Mesenchymal stem cell (in vitro differentiated cells and primary cell): Measurements from ENCODE around the gene RIN3.

ENCODE experiments used
- DNase-seq: peaks from one replicate; pipeline ENCODE4 v3.0.0-alpha.2; 2013
- H2AFZ ChIP-seq: one replicate; pipeline ENCODE4 v1.6.1; 2013; ENCODE audit warnings: low read depth, mild to moderate bottlenecking, control low read depth, inconsistent platforms, low read length, moderate library complexity
- H2AK5ac ChIP-seq: 2 replicates; pipeline ENCODE4 v1.6.1; 2013; ENCODE audit warnings: low read length, moderate library complexity, mild to moderate bottlenecking, inconsistent platforms; ENCODE audit not compliant: severe bottlenecking
- H2BK120ac ChIP-seq: one replicate; pipeline ENCODE4 v1.6.1; 2013; ENCODE audit warnings: low read depth, mild to moderate bottlenecking, inconsistent platforms, low read length, moderate library complexity
- H2BK12ac ChIP-seq, 2 experiments: one replicate each; pipeline ENCODE4 v1.6.1; 2013; ENCODE audit warnings: inconsistent platforms in 2 of 2, low read length in 2 of 2, mild to moderate bottlenecking in 2 of 2, moderate library complexity in 2 of 2, control low read depth in 1 of 2
- H2BK15ac ChIP-seq: one replicate; pipeline ENCODE4 v1.6.1; 2013; ENCODE audit warnings: mild to moderate bottlenecking, low read depth, inconsistent platforms; ENCODE audit not compliant: poor library complexity, severe bottlenecking
- H2BK5ac ChIP-seq: 2 replicates; pipeline ENCODE4 v1.6.1; 2013; ENCODE audit warnings: low read depth, mild to moderate bottlenecking, low read length, control low read depth, inconsistent platforms; ENCODE audit not compliant: poor library complexity, severe bottlenecking
- H3K14ac ChIP-seq, 2 experiments: one replicate each; pipeline ENCODE4 v1.6.1; 2013; ENCODE audit warnings: inconsistent platforms in 2 of 2, low read length in 2 of 2, control low read depth in 1 of 2, mild to moderate bottlenecking in 1 of 2, moderate library complexity in 1 of 2
- H3K18ac ChIP-seq, 2 experiments: one replicate each; pipeline ENCODE4 v1.6.1; 2013; ENCODE audit warnings: inconsistent platforms in 2 of 2, low read length in 2 of 2, control low read depth in 1 of 2, low read depth in 1 of 2, mild to moderate bottlenecking in 1 of 2
- H3K23ac ChIP-seq, 2 experiments: one replicate each; pipeline ENCODE4 v1.6.1; 2013; ENCODE audit warnings: inconsistent platforms in 2 of 2, low read length in 2 of 2, mild to moderate bottlenecking in 2 of 2, moderate library complexity in 2 of 2, control low read depth in 1 of 2
- H3K27ac ChIP-seq: 2 replicates; pipeline ENCODE4 v1.5.1; 2013; ENCODE audit warnings: mild to moderate bottlenecking, moderate library complexity, low read length, control low read depth, inconsistent platforms; ENCODE audit not compliant: poor library complexity, severe bottlenecking
- H3K27me3 ChIP-seq, 2 experiments: 2 replicates each; pipeline versions ENCODE4 v1.6.1 to v1.7.0; 2013; ENCODE audit warnings: low read length in 2 of 2, mild to moderate bottlenecking in 2 of 2, moderate library complexity in 2 of 2, control low read depth in 1 of 2, inconsistent platforms in 1 of 2; ENCODE audit not compliant: control insufficient read depth in 1 of 2, insufficient read depth in 1 of 2
- H3K36me3 ChIP-seq, 2 experiments: 2 replicates each; pipeline versions ENCODE4 v1.6.1 to v1.7.0; 2013; ENCODE audit warnings: low read length in 2 of 2, control low read depth in 1 of 2, inconsistent platforms in 1 of 2, low read depth in 1 of 2, mild to moderate bottlenecking in 1 of 2; ENCODE audit not compliant: insufficient read depth in 2 of 2, control insufficient read depth in 1 of 2
- H3K4ac ChIP-seq, 2 experiments: one replicate each; pipeline ENCODE4 v1.6.1; 2013; ENCODE audit warnings: inconsistent platforms in 2 of 2, low read length in 2 of 2, mild to moderate bottlenecking in 2 of 2, moderate library complexity in 2 of 2, control low read depth in 1 of 2, low read depth in 1 of 2
- H3K4me1 ChIP-seq: 2 replicates; pipeline ENCODE4 v1.6.1; 2013; ENCODE audit warnings: low read depth, low read length, control low read depth; ENCODE audit not compliant: control insufficient read depth, insufficient read depth
- H3K4me2 ChIP-seq: 2 replicates; pipeline ENCODE4 v1.6.1; 2013; ENCODE audit warnings: low read length, mild to moderate bottlenecking, inconsistent platforms; ENCODE audit not compliant: poor library complexity, severe bottlenecking
- H3K4me3 ChIP-seq, 2 experiments: 2 replicates each; pipeline versions ENCODE4 v1.5.1 to v1.7.0; 2013; ENCODE audit warnings: low read length in 2 of 2, mild to moderate bottlenecking in 2 of 2, control low read depth in 1 of 2, low read depth in 1 of 2; ENCODE audit not compliant: insufficient read depth in 1 of 2
- H3K79me1 ChIP-seq: replicated peaks from 2 replicates; pipeline ENCODE4 v1.6.1; 2013; ENCODE audit warnings: mild to moderate bottlenecking, control low read depth, low read length, inconsistent platforms; ENCODE audit not compliant: poor library complexity, severe bottlenecking
- H3K9ac ChIP-seq: 2 replicates; pipeline ENCODE4 v1.7.0; 2013; ENCODE audit warnings: mild to moderate bottlenecking, low read length, moderate library complexity
- H3K9me3 ChIP-seq: 2 replicates; pipeline ENCODE4 v1.7.0; 2013; ENCODE audit warnings: mild to moderate bottlenecking, low read length; ENCODE audit not compliant: control insufficient read depth
- H4K8ac ChIP-seq: one replicate; pipeline ENCODE4 v1.6.1; 2013; ENCODE audit warnings: inconsistent platforms, mild to moderate bottlenecking, low read length, moderate library complexity
- H4K91ac ChIP-seq: one replicate; pipeline ENCODE4 v1.6.1; 2013; ENCODE audit warnings: mild to moderate bottlenecking, low read length, inconsistent platforms
- WGBS: methylation state at CpG from one replicate; pipeline ENCODE4 v1.1.7; 2013; ENCODE audit warnings: mixed read lengths; 5-methylcytosine and 5-hydroxymethylcytosine counted together

The RIN3 gene

GRCh38 chr14:92651758-92652406 lies 138.3 kb downstream of the RIN3 start:
- H2AK5ac ChIP-seq = no peak overlapping the region
- H2BK120ac ChIP-seq = no peak overlapping the region
- DNase-seq = no peak
- H2BK5ac ChIP-seq = no peak overlapping the region
- no peak overlapping the region for H3K14ac ChIP-seq
- H3K36me3 ChIP-seq = peaks cover 38 to 73% of the 10 kb centered on the region in 2 experiments
- H3K4me3 ChIP-seq = no peak overlapping the region
- H2AFZ ChIP-seq = no peak overlapping the region
- peaks cover 11% of the 10 kb centered on the region for H3K4me1 ChIP-seq
- H4K8ac ChIP-seq = no peak overlapping the region
- H3K27me3 ChIP-seq = no peaks in the 10 kb centered on the region
- 90% methylated on average over 27 of the region's 27 CpGs for WGBS
- H2BK15ac ChIP-seq = no peak overlapping the region
- no peak overlapping the region for H3K23ac ChIP-seq
- H3K18ac ChIP-seq = no peak overlapping the region
- H3K79me1 ChIP-seq = peaks cover 27% of the 10 kb centered on the region
- no peak overlapping the region for H3K27ac ChIP-seq
- no peak overlapping the region for H3K4me2 ChIP-seq
- H4K91ac ChIP-seq = no peak overlapping the region
- no peak overlapping the region for H2BK12ac ChIP-seq
- no peak overlapping the region for H3K9ac ChIP-seq
- no peak overlapping the region for H3K4ac ChIP-seq
- H3K9me3 ChIP-seq = no peaks in the 10 kb centered on the region

GRCh38 chr14:92652413-92653151 lies 139.0 kb downstream of the RIN3 start:
- Histone ChIP-seq H3K27me3 (no peaks in the 10 kb centered on the region), H2BK15ac (no peak overlapping the region), H2AFZ (no peak overlapping the region)

GRCh38 chr14:92653162-92653651 lies 139.6 kb downstream of the RIN3 start:
- H3K4me2 ChIP-seq = no peak overlapping the region
- peaks cover 43 to 80% of the 10 kb centered on the region in 2 experiments for H3K36me3 ChIP-seq
- H2BK15ac ChIP-seq = no peak overlapping the region
- 94% methylated on average over 11 of the region's 11 CpGs for WGBS
- no peak overlapping the region for H2AFZ ChIP-seq
- H3K4ac ChIP-seq = no peak overlapping the region
- H3K9ac ChIP-seq = no peak overlapping the region
- H3K27ac ChIP-seq = no peak overlapping the region
- no peak overlapping the region for H3K23ac ChIP-seq
- H2BK5ac ChIP-seq = no peak overlapping the region
- H2BK12ac ChIP-seq = no peak overlapping the region
- no peak overlapping the region for H3K14ac ChIP-seq
- peaks cover 5% of the 10 kb centered on the region for H3K4me1 ChIP-seq
- H3K4me3 ChIP-seq = no peak overlapping the region
- H3K18ac ChIP-seq = no peak overlapping the region
- no peaks in the 10 kb centered on the region for H3K27me3 ChIP-seq
- DNase-seq = no peak
- H2AK5ac ChIP-seq = no peak overlapping the region
- H2BK120ac ChIP-seq = no peak overlapping the region
- H4K8ac ChIP-seq = no peak overlapping the region
- no peak overlapping the region for H4K91ac ChIP-seq
- H3K9me3 ChIP-seq = no peaks in the 10 kb centered on the region
- H3K79me1 ChIP-seq = peaks cover 20% of the 10 kb centered on the region

More at GRCh38 chr14:92652413-92653151, 139.0 kb downstream of the RIN3 start:
- H3K36me3 ChIP-seq = peaks cover 38 to 76% of the 10 kb centered on the region in 2 experiments
- H4K91ac ChIP-seq = no peak overlapping the region
- no peak overlapping the region for H2BK5ac ChIP-seq
- no peak overlapping the region for H3K23ac ChIP-seq
- no peak overlapping the region for H3K18ac ChIP-seq
- no peak overlapping the region for H3K4ac ChIP-seq
- no peak overlapping the region for H2BK12ac ChIP-seq
- H4K8ac ChIP-seq = no peak overlapping the region
- H3K4me1 ChIP-seq = peaks cover 10% of the 10 kb centered on the region
- H3K9me3 ChIP-seq = no peaks in the 10 kb centered on the region
- no peak overlapping the region for H3K27ac ChIP-seq
- no peak for DNase-seq
- H3K14ac ChIP-seq = no peak overlapping the region
- H3K4me2 ChIP-seq = no peak overlapping the region
- WGBS = 96% methylated on average over 26 of the region's 26 CpGs
- H3K4me3 ChIP-seq = no peak overlapping the region
- no peak overlapping the region for H2AK5ac ChIP-seq
- H3K9ac ChIP-seq = no peak overlapping the region
- H2BK120ac ChIP-seq = no peak overlapping the region
- H3K79me1 ChIP-seq = peaks cover 26% of the 10 kb centered on the region

- H2BK12ac ChIP-seq = no peak overlapping the region
- H3K27me3 ChIP-seq = no peaks in the 10 kb centered on the region
- no peak overlapping the region for H3K23ac ChIP-seq
- no peak overlapping the region for H3K4me2 ChIP-seq
- no peak overlapping the region for H2BK5ac ChIP-seq
- H3K79me1 ChIP-seq = peaks cover 12% of the 10 kb centered on the region
- H3K14ac ChIP-seq = no peak overlapping the region
- H2BK120ac ChIP-seq = no peak overlapping the region
- no peaks in the 10 kb centered on the region for H3K4me1 ChIP-seq
- no peak overlapping the region for H2AFZ ChIP-seq
- no peak overlapping the region for H3K4me3 ChIP-seq
- no peak overlapping the region for H2AK5ac ChIP-seq
- no peak overlapping the region for H4K8ac ChIP-seq
- no peaks in the 10 kb centered on the region for H3K9me3 ChIP-seq
- H2BK15ac ChIP-seq = no peak overlapping the region
- H3K9ac ChIP-seq = no peak overlapping the region
- H3K4ac ChIP-seq = no peak overlapping the region
- peaks cover 55 to 77% of the 10 kb centered on the region in 2 experiments for H3K36me3 ChIP-seq
- DNase-seq = no peak
- H4K91ac ChIP-seq = no peak overlapping the region
- WGBS = 94% methylated on average over 18 of the region's 18 CpGs
- H3K18ac ChIP-seq = no peak overlapping the region
- no peak overlapping the region for H3K27ac ChIP-seq
Measured at GRCh38 chr14:92654239-92654901, 140.8 kb downstream of the RIN3 start.
